ENCODE data around the gene CLIC4.
"Not testable (repeated sequence)": the region's sequence is repeated elsewhere in the genome, so short reads cannot be mapped to it uniquely, and the experiment has no call there.

The CLIC4 gene

DNA sequence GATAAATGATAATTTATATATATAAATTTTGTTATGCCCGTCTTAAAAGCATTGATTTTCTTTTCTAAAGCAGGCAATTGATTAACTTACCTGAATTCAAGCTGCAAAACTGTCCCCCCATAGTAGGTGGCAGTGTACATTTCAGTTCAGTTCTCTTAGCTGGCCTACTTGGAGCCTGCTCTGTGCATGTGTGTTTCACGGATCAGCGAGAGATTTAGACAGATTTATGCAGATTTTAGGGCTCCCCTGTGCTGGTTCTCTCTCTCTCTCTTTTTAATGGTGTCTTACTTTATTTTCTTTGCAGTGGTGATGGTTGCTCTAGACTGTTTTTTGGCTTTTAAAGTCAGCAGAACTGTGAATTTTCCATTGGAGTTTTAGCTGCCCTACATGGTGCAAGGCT lies 30.7 kb downstream of the CLIC4 start:
- no peak for DNase-seq

GRCh38 chr1:24776821-24777220 lies 31.6 kb downstream of the CLIC4 start:
- no peak for DNase-seq

GRCh38 chr1:24778141-24778540 lies 32.9 kb downstream of the CLIC4 start:
- DNase-seq: no peak

DNA sequence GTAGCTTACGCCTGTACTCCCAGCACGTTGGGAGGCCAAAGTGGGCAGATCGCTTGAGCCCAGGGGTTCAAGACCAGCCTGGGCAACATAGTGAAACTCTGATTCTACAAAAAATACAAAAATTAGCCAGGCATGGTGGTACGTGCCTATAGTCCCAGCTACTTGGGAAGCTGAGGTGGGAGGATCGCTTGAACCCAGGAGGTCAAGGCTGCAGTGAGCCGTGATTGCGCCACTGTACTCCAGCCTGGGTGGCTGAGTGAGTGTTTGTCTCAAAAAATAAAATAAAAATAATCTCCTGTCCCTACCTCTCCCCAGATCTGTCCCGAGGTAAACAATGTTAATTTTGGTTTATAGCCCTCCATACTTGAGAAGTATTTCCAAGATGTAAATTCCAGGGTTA lies 34.0 kb downstream of the CLIC4 start:
- DNase-seq: not testable (repeated sequence)

DNA sequence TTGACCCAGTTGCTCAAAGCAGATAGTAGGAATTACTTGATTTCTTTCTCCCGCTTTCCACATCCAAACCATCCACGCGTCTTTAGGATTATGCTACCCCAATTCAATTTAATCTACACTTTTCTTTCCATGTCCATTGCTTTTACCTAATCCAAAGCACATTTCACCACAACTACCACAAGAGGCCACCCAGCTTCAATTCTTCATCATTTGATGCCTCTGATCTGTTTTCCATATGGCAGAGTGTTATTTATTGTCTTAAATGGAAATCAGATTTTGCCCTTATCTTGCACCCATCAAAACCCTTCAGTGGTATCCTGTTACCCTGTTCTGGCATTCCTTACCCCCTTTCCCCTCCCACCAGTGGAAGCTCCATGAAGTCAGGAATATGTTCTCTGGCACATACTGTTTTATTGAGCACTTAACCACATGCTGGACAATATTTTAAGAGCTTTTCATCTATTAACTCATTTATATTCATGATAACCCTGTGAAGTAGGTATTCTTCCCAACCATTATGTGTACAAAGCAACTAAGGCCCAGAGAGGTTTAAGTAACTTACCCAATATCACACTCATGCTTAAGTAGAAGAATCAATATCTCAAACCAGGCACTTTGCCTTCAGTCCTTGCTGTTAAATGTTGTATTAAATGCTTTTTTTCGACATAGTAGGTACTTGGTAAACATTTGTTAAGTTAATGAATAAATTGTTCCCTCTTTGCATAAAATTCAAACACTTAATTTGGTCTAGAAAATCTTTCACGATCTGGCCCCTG lies 34.6 kb downstream of the CLIC4 start:
- DNase-seq: no peak

DNA sequence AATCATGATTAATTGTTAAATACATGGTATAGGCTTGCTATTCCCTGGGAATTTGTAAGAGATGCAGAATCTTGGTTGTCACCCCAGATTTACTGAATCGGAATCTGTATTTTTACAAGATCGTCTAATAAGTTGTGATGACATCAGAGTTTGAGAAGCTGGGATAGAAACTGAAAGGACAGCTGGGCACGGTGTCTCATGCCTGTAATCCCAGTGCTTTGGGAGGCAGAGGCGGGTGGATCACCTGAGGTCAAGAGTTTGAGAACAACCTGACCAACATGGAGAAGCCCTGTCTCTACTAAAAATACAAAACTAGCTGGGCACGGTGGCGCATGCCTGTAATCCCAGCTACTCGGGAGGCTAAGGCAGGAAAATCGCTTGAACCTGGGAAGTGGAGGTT lies 35.4 kb downstream of the CLIC4 start:
- DNase-seq: not testable (repeated sequence)

DNA sequence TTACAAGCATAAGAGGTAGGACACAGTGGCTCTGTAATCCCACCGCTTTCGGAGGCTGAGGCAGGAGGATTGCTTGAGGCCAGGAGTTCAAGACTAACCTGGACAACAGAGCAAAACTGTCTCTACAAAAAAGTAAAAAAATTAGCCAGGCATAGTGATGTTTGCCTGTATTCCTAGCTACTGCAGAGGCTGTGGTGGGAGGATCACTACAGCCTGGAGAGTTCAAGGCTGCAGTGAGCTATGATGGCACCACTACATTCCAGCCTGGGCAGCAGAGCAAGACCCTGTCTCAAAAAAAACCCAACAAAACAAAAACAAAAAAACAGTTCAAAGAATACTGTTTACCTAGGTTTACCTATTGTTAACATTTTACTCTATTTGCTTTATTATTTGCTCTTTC lies 37.4 kb downstream of the CLIC4 start:
- DNase-seq: no peak

DNA sequence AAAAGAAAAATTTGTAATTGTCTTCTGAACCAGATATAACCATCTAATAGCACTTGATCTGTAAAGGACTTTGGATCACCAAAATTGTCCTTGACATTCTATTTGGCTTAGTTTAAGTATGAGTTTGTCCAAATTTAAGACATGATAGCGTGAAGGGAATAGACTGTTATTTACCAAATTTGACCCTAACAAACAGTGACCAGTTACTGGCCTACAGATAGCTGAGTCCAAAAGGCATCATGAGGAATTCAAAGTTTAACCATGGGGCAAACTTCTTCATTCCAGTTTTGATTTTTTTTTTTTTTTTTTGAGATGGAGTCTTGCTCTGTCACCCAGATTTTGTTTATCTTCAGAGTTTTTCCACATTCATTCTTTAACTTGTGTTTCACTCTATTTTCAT lies 38.5 kb downstream of the CLIC4 start:
- no peak for DNase-seq

DNA sequence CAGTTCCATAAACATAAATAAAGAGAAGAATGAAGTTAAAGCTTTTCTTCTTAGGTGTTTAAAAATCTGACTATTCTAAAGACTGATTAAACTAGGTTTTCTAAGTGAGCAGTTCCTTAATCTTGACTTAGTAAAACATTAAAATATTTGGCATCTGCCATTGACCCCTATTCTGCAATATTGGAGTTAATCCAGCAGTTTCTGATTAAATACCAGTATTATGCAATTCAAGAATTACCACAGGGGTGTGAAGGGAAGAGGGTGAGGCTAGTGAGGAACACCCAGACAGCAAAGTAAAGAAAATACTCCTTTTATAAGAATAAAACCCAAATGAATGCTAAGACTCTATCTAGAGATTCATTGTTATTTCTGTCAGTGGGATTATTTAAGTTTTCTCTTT lies 40.9 kb downstream of the CLIC4 start:
- DNase-seq: no peak

DNA sequence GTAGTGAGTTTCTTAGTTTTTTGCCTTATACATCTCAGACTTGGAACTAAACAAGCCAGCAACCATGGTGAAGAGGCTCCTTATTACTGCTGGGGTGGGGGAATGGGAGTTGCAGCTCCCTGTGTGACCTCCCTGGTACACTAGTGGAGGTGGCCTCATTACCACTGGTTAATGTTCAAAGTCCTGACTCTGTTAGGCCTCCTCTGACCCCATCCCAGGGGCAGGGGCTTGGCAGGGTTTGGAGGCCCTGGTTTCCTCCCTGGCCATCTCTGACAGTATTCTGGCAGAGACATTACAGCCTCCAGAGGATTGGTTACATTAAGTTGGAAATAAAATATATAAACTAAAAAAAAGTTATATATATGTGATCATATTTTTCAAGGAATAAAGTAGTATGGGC lies 45.2 kb downstream of the CLIC4 start:
- DNase-seq: no peak

GRCh38 chr1:24793447-24794129 lies 48.3 kb downstream of the CLIC4 start:
- DNase-seq: no peak

GRCh38 chr1:24794130-24794502 lies 48.9 kb downstream of the CLIC4 start:
- not testable (repeated sequence) for DNase-seq

- DNase-seq: no peak
Measured at GRCh38 chr1:24795236-24795635, 50.0 kb downstream of the CLIC4 start.

- no peak for DNase-seq
Measured at GRCh38 chr1:24796524-24796923, 51.3 kb downstream of the CLIC4 start.

DNA sequence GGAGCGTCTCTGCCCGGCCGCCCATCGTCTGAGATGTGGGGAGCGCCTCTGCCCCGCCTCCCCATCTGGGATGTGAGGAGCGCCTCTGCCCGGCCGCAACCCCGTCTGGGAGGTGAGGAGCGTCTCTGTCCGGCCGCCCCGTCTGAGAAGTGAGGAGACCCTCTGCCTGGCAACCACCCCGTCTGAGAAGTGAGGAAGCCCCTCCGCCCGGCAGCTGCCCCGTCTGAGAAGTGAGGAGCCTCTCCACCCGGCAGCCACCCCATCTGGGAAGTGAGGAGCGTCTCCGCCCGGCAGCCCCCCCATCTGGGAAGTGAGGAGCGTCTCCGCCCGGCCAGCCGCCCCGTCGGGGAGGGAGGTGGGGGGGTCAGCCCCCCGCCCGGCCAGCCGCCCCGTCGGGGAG lies 54.0 kb downstream of the CLIC4 start:
- DNase-seq: not testable (repeated sequence)

DNA sequence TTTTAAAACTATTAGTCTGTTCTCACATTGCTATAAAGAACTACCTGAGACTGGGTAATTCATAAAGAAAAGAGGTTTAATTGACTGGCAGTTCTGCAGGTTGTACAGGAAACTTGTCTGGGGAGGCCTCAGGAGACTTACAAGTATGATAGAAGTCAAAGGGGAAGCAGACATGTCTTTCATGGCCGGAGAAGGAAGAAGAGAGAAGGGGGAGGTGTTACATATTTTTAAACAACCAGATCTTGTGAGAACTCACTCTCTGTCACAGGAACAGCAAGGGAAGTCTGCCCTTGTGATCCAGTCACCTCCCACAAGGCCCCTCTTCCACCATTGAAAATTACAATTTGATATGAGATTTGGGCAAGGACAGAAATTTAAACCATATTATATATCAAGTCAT lies 55.9 kb downstream of the CLIC4 start:
- no peak for DNase-seq

GRCh38 chr1:24803220-24803619 lies 58.0 kb downstream of the CLIC4 start:
- no peak for DNase-seq

- DNase-seq: no peak
Measured at GRCh38 chr1:24803987-24804530, 58.8 kb downstream of the CLIC4 start.

DNA sequence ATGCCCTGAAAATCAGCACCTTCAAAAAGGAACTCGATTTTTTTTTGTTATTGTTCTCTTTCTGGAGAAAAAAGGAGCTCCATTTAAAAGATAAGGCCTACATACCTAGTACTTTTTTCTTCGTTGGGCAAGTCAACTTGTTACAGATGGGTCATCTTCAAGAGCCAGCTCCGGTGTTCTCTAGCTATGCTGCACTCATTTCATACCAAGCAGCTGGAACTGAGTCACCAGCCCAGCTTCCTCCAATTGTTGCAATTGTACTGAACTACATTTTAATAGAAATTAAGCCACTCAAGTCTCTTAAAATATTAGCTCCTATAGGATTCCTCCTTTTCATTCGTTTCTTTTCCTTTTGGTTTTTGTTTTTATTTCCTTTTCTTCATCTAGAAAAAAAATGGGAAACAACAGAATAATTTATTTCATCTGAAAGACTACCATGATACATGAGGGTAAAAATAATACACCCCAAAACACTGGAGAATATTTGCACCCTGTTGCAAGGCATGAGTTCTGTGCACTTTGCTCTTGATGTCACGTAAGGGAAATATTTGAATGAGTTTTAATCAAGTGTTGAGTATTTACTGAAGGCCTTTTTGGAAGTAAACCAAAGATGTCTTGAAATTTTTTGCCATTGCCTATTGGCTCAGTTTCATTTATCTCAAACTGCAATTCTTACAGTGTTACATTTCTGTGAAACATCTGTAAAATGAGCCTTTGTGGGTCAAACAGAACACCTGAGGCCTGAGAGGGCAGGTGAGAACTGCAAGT lies 60.5 kb downstream of the CLIC4 start:
- no peak for DNase-seq

DNA sequence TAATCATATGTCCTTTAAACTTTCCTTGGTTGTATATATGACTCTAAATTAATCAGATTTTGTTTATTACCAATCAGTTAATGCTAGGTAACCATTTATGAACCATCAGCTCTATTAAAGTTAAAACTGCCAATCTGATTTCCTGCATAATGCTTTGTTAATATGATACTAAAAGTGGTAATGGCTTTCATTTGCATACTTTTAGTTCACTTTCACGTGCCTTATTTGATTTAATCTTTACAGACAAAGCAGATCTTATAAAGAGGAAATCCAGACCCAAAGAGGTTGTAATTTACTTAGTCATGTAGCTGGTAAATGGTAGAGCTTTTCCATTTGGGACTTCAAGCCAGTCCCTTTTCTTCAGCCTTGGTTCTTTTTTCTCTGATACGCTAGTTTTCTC lies 61.3 kb downstream of the CLIC4 start:
- no peak for DNase-seq

DNA sequence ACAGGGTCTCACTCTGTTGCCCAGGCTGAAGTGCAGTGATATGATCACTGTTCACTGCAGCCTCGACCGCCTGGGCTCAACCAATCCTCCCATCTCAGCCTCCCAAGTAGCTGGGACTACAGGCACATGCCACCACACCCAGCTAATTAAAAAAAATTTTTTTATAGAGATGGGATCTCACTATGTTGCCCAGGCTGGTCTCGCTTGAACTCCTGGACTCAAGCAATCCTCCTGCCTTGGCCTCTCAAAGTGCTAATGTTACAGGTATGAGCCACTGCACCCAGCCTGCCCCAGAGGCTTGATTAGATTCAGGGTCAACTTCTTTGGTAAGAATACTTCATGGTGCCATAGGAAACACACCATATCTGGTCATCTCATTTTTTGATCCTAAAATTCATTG lies 66.2 kb downstream of the CLIC4 start:
- not testable (repeated sequence) for DNase-seq

DNA sequence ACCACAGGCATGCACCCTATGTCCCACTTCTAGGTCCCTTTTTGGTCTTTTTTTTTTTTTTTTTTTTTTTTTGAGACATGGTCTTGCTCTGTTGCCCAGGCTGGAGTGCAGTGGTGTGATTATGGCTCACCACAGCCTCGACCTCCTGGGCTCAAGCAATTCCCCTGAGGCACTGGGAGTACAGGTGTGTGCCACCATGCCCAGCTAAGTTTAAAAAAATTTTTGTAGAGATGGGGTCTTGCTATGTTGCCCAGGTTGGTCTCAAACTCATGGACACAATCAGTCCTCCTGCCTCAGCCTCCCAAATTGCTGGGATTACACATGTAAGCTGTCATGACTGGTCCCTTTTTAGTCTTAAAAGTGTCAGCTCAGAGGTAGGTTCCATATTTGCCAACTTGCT lies 75.0 kb downstream of the CLIC4 start:
- not testable (repeated sequence) for DNase-seq

- no peak for DNase-seq
Measured at GRCh38 chr1:24822887-24823286, 77.6 kb downstream of the CLIC4 start.

DNA sequence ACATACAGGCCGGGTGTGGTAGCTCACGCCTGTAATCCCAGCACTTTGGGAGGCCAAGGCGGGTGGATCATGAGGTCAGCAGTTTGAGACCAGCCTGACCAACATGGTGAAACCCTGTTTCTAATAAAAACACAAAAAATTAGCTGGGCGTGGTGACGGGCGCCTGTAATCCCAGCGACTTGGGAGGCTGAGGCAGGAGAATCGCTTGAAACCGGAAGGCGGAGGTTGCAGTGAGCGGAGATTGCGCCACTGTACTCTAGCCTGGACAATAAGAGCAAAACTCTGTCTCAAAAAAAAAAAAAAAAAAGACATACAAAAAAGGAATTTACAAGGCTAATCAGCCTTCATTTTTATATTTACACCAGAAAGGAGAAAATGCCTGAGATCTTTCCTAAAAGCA lies 78.2 kb downstream of the CLIC4 start:
- DNase-seq: not testable (repeated sequence)

All from NCI-H69 (cell line).